Ishikawa (cell line): ENCODE measurements around the gene OSTC.

Source experiments
- CEBPB ChIP-seq: IDR thresholded peaks from 2 replicates; pipeline ENCODE4 v1.6.1; 2012
- CREB1 ChIP-seq: IDR thresholded peaks from 2 replicates; pipeline ENCODE4 v1.6.1; 2012; ENCODE audit warnings: low read depth
- EGR1 ChIP-seq: IDR thresholded peaks from 2 replicates; pipeline ENCODE4 v1.6.1; 2012
- EP300 ChIP-seq: IDR thresholded peaks from 2 replicates; pipeline ENCODE4 v1.6.1; 2012; ENCODE audit warnings: borderline replicate concordance
- FOXM1 ChIP-seq: IDR thresholded peaks from 2 replicates; pipeline ENCODE4 v1.6.1; 2012; ENCODE audit warnings: low read depth, borderline replicate concordance
- MAX ChIP-seq: IDR thresholded peaks from 2 replicates; pipeline ENCODE4 v1.6.1; 2012
- NFIC ChIP-seq: IDR thresholded peaks from 2 replicates; pipeline ENCODE4 v1.6.1; 2012
- RAD21 ChIP-seq: IDR thresholded peaks from 2 replicates; pipeline ENCODE4 v1.6.1; 2012; ENCODE audit warnings: low read depth
- TAF1 ChIP-seq: IDR thresholded peaks from 2 replicates; pipeline ENCODE4 v1.6.1; 2012; ENCODE audit warnings: low read depth, mild to moderate bottlenecking
- TCF12 ChIP-seq: IDR thresholded peaks from 2 replicates; pipeline ENCODE4 v1.6.1; 2012; ENCODE audit warnings: low read depth
- TEAD4 ChIP-seq: IDR thresholded peaks from 2 replicates; pipeline ENCODE4 v1.6.1; 2012
- YY1 ChIP-seq: IDR thresholded peaks from 2 replicates; pipeline ENCODE4 v1.6.1; 2012; ENCODE audit warnings: low read depth
- ZBTB7A ChIP-seq: IDR thresholded peaks from 2 replicates; pipeline ENCODE4 v1.6.1; 2012; ENCODE audit warnings: low read depth
- TF ChIP-seq, protein P1 (sequence below): IDR thresholded peaks from 2 replicates; pipeline ENCODE4 v1.6.1; 2012
- TF ChIP-seq, protein P2 (sequence below): IDR thresholded peaks from 2 replicates; pipeline ENCODE4 v1.6.1; 2012; ENCODE audit warnings: low read depth, mild to moderate bottlenecking

The OSTC gene

GRCh38 chr4:108695062-108695461 lies 44.7 kb downstream of the OSTC start:
- TF ChIP-seq FOXM1 (no peak), RAD21 (no peak), NFIC (no peak), CEBPB (no peak), EP300 (no peak), ZBTB7A (no peak), EGR1 (no peak), TCF12 (no peak), TEAD4 (no peak)

DNA sequence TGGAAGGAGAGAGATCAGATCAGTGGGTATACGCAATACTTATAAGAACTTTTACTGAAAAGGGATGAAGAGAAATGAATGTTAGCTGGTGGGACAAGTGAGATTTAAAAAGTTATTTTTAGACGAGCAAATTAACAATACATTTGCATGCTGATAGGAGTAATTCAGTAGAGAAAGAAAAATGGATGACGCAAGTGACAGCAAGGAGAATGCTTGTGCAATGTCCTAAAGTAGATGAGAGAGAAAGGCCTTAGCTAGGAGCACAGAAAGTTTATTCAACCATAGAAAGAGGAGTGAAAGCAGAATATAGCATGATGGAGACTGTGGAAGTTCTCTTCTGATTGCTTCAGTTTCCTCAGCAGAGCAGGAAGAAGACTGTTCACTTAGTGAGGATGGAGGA lies 45.8 kb downstream of the OSTC start:
- no peak for TF ChIP-seq NFIC
- TF ChIP-seq EP300: no peak
- no peak for TF ChIP-seq FOXM1
- TF ChIP-seq RAD21: no peak
- no peak for TF ChIP-seq CREB1
- TF ChIP-seq, protein P1, sequence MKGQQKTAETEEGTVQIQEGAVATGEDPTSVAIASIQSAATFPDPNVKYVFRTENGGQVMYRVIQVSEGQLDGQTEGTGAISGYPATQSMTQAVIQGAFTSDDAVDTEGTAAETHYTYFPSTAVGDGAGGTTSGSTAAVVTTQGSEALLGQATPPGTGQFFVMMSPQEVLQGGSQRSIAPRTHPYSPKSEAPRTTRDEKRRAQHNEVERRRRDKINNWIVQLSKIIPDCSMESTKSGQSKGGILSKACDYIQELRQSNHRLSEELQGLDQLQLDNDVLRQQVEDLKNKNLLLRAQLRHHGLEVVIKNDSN: no peak
- TF ChIP-seq EGR1: no peak
- no peak for TF ChIP-seq TCF12
- TF ChIP-seq TEAD4: no peak
- TF ChIP-seq, protein P2, sequence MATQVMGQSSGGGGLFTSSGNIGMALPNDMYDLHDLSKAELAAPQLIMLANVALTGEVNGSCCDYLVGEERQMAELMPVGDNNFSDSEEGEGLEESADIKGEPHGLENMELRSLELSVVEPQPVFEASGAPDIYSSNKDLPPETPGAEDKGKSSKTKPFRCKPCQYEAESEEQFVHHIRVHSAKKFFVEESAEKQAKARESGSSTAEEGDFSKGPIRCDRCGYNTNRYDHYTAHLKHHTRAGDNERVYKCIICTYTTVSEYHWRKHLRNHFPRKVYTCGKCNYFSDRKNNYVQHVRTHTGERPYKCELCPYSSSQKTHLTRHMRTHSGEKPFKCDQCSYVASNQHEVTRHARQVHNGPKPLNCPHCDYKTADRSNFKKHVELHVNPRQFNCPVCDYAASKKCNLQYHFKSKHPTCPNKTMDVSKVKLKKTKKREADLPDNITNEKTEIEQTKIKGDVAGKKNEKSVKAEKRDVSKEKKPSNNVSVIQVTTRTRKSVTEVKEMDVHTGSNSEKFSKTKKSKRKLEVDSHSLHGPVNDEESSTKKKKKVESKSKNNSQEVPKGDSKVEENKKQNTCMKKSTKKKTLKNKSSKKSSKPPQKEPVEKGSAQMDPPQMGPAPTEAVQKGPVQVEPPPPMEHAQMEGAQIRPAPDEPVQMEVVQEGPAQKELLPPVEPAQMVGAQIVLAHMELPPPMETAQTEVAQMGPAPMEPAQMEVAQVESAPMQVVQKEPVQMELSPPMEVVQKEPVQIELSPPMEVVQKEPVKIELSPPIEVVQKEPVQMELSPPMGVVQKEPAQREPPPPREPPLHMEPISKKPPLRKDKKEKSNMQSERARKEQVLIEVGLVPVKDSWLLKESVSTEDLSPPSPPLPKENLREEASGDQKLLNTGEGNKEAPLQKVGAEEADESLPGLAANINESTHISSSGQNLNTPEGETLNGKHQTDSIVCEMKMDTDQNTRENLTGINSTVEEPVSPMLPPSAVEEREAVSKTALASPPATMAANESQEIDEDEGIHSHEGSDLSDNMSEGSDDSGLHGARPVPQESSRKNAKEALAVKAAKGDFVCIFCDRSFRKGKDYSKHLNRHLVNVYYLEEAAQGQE: no peak
- no peak for TF ChIP-seq MAX
- TF ChIP-seq TAF1: no peak
- TF ChIP-seq ZBTB7A: no peak
- no peak for TF ChIP-seq CEBPB
- no peak for TF ChIP-seq YY1

- TF ChIP-seq, protein P1: no peak
- TF ChIP-seq EP300 (no peak), TCF12 (no peak), TAF1 (no peak), NFIC (no peak), MAX (no peak), CREB1 (no peak), FOXM1 (no peak), EGR1 (no peak), TEAD4 (no peak), YY1 (no peak), CEBPB (no peak), RAD21 (no peak), ZBTB7A (no peak)
- TF ChIP-seq, protein P2: no peak
These were observed 49.8 kb downstream of the OSTC start for GRCh38 chr4:108700081-108700757.

GRCh38 chr4:108702960-108703359 lies 52.6 kb downstream of the OSTC start:
- TF ChIP-seq TAF1 (no peak), EP300 (no peak), CREB1 (no peak), TEAD4 (no peak), MAX (no peak), ZBTB7A (no peak), CEBPB (no peak), FOXM1 (no peak), TCF12 (no peak)

DNA sequence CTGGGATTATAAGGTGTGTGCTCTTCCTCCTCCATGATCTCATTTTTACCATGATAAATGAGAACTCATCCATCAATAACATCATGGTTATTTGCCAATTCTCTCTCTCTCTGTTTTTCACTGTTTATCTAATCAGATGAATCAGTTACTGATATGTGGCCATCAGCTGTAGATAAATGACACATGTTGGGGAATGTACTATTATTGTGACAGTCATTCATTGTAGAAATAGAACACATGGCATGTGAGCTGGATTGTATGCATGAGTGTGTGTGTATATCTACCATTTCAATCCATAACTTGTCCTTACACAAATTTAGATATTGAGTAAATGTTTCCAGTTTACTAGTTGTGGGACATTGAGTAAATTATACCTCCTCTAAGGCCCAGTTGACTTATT lies 53.0 kb downstream of the OSTC start:
- TF ChIP-seq RAD21 (no peak), EGR1 (no peak), ZBTB7A (no peak), EP300 (no peak)
- TF ChIP-seq, protein P2: no peak
- TF ChIP-seq, protein P1: no peak
